GM19238 (cell line): Measurements from ENCODE around the gene ADAM12.
"Not testable (repeated sequence)": the region's sequence is repeated elsewhere in the genome, so short reads cannot be mapped to it uniquely, and the experiment has no call there.

ENCODE experiments used
- DNase-seq: peaks from one replicate; pipeline ENCODE4 v3.0.0; 2011; ENCODE audit warnings: low spot score; ENCODE audit not compliant: insufficient read length

Gene ADAM12

GRCh38 chr10:126407831-126408230 is 19.6 kb upstream of the ADAM12 start:
- no peak for DNase-seq

DNA sequence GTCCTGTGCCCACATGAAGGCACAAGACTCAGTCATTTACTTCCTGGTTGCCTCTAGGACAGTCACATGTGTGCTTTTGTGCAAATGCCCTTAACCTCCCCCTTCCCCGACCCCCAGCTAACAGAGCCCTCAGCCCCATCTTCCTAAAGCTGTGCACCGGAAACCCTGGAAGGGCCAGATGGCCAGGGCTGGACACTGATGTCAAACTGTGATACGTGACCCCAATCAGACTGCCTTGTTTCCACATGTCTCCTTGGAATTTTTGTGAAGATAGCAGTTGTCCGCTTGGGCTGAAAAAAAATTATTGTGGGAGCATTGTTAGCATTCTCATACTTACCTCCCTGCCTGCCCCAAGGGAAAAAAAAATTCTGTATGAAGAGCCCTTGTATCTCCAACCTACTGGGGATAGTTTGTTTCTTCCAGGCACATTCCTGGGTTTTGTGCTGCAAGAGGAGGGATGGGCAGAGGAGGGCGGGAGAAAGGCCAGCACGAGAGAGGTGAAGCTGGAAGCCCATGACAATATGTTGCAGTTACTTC is 17.0 kb upstream of the ADAM12 start:
- DNase-seq = no peak

DNA sequence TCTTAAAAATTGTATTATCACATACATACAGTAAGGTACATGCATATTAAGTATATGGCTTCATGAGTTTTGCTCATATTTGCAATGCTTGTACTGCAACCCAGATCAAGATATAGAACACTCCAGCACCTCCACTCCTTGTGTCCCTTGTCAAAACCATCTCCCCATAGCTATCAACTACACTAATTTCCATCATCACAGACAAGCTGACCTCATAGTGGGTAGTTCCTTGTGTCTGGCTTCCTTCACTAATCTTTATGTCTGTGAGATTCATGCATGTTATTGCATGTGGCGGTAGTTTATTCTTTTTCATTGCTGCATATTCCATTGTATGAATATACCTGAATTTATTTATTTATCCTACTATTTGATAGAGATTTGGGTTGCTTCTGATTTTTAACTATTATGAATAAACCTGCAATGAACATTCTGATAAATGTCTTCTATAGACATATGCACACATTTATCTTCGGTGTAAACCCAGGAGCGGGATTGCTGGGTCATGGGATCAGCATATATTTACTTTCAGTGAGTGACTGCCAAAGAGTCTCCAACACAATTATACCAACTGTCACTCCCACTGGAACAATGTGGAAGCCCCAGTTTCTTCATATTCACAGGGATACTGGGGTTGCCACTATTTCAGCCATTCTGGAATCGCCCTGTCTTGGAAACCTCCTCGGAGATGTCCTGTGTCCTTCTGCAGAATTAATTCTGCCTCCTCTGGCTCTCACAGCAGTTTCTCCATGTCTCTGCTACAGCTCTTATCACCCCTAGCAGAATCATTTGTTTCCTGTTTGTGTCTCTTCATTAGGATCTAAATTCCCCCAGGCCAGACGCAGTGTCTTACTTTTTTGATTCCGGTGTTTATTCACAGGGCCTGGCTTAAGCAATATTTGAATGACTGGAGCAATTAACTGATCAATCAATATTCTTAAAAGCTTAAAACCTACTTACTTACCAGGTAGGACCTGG is 14.7 kb upstream of the ADAM12 start:
- DNase-seq = no peak

DNA sequence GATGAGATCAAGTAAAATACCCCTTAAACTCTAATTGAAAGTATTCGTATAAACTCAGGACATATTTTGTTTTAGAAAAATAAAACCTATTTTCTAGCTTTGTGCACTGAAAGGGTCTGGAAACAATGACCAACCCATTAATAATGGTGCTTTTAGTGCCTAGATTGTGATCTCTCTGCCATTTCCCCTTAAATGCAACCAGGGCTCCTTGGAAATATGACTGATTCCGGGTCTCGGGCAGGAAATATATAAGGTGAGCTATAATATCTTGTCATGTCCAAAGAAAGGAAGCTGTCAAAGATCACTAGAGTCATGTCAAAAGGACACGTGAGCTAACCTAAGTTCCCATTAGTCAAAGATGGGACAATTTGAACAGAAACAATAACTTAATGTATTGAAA is 12.4 kb upstream of the ADAM12 start:
- DNase-seq = no peak

DNA sequence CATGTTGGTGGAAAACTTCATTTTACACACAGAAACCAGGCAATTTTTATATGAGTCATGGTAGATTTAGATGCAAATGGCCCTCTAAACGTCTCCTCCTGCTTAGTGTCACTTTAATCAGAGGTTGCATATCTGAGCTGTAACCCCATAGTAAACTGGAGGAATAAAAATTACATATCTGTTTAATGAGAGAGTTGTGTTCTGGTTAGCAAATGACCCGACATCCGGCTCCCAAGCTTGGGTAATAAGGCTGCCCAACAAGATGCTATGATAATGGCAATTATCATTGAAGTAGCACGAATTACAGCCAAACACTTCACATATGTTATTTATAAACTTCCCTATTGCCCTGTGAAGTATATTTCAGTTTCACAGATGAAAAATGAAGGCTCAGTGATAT is 10.6 kb upstream of the ADAM12 start:
- no peak for DNase-seq

DNA sequence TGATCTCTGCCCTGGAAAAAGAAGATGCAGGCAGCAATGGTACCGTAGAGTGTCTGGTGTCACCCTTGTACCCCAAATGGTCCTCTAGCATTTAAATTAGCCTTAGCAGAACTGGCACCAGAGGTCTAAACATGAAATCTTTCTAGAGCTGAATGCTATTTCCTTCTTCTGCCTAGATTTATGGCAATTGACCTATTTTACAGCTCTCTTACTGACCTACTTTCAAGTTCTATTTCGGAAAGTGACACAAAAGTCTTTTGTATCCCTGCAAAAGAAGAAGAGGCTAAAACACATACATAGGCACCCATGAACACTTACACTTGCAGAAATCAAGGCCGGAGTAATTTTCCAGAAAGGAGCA is 10.1 kb upstream of the ADAM12 start:
- DNase-seq = no peak

DNA sequence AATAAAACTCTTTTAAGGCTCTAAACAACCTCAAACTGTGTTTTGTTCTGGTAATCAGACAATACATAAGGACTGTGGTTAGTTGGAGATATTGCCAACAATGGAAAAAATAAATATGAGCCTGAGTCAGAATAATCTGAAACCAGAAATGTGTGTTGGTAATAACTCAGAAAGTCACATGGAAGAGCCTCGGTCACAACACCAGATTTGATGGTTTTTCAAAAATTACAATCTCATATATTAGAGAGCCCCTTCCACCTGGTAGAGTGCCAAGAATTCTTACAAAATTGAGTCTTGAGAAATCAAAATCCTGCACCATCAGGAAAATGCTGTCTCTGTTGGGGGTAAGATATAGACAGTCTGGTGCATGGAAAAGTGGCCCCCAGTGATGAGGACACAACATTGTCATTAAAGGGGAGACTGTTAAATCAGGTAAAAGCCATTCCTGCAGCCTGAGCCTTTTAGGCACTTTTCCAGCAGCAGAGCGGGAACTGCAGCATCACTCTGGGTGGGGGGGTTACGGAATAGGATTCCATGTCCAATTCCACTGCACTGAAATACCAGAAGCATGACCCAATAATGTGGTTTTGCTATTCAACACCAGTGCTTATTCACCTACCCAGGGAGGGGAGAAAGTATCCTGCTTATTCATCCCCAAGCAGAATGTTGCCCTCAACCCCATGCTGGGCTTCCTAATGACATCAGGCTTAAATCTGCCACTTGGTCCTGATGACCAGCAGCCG is 9.5 kb upstream of the ADAM12 start:
- no peak for DNase-seq

DNA sequence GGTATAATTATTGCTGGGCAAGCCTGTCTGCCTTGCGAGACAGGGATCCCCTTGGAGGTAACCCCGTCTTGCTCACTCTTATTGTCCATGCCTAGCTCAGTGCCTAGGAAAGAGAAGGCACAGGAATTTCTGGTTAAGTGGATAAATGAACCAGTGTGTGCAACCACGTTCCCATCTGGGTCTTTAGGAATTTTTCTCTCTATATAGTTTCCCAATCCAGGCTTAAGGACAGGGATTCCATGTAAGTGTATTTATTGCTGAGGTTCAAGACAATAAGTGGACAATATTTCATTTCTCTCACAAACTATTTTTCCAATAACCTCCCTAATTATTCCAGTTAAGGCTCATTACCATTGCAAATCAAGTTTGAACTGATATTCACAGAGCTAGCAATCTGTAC is 8.9 kb upstream of the ADAM12 start:
- DNase-seq = no peak

GRCh38 chr10:126394948-126395347 is 6.7 kb upstream of the ADAM12 start:
- no peak for DNase-seq

DNA sequence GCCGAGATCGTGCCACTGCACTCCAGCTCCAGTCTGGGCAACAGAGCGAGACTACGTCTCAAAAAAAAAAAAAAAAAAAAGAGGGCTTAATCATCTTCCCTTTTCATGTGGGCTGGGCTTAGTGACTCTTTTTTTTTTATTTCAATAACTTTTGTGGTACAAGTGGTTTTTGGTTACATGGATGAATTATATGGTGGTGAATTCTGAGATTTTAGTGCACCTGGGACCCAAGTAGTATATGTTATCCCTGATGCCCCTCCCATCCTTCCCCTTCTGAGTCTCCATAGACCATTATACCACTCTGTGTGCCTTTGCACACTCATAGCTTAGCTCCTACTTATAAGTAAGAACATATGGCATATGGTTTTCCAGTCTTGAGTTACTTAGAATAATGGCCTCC is 4.8 kb upstream of the ADAM12 start:
- no peak for DNase-seq

GRCh38 chr10:126392469-126392868 is 4.2 kb upstream of the ADAM12 start:
- DNase-seq = no peak

DNA sequence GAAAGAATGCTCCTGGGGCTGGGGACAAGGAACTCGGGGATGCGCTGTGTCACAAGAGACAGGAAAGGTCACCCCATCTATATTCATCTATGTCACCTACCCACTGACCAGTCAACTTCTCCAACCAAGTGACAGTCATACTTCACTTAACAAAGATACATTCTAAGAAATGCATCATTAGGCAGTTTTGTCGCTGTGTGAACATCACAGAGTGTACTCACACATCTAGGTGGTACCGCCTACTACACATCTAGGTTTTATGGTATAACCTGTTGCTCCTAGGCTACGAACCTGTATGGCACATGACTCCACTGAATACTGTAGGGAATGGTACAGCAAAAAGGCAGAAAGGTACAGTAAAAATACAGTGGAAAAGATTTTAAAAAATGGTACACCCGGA is 3.8 kb upstream of the ADAM12 start:
- DNase-seq = no peak

DNA sequence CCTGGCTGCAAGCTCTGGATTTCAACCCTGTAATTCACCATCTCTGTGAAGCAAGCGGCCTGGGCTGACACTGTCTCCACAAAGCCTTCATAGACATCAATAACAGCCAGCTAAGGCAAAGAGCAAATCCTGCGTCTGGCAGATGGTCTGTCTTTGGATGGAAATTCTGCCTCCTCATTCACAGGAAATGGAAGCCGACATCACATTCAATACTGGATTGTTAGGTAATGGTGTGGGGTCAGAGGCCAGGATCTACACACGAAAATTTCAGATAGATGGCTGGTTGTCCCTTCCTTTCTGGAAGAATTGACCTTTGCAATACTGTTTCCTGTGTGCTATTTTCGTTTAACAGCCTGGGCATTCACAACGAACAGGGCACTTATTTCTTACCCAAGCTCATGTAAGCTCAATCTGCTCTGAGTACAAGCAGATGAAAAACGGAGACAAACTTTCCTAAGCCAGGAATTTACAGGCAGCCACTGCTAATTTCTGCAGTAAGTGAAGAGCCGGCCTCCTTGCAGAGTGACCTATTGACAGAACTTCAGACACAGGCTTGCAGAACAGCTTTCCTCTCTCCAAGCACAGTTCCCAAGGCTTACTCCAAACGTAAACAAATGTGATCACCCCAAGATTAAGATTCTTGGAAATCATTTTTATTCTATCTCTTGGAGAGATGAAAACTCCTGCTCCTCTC is 3.1 kb upstream of the ADAM12 start:
- no peak for DNase-seq

- DNase-seq = no peak
Observed at GRCh38 chr10:126390324-126390723, 2.0 kb upstream of the ADAM12 start.

- no peak for DNase-seq
Observed at GRCh38 chr10:126387041-126387921, 996 bp downstream of the ADAM12 start.

- no peak for DNase-seq
Observed at GRCh38 chr10:126384269-126384873, 3.9 kb downstream of the ADAM12 start.

DNA sequence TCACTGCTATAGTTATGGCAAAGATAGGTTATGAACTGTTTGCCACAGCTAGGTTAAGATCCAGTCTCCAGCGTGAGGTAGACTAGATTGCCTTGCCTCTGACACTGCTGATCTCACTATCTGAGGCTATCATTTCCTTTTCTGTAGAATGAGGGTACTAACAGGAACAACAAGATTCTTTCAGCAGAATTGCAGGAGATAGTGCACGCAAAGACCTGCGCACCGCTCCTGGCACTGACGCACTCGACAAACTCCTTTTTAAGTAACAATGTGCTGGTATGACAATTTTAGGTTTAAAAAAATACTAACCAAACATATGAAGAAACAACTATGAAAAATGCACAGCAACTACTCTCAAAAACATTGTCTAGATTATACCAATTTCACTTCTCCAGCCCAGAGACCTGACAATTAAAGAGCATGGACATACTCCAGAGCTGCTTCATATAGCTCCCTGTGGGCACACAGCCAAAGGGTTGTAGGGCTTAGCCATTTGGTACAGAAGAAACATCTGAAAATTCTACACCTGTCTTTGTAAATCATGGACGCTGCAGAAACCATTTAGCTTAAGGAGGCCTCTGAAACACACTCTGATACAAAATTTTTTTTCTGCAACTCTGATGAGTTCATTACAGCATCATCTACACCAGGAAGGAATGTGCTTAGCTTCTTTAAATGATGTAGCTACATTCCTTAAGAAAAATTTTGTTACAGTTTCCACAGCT is 7.8 kb downstream of the ADAM12 start:
- no peak for DNase-seq

DNA sequence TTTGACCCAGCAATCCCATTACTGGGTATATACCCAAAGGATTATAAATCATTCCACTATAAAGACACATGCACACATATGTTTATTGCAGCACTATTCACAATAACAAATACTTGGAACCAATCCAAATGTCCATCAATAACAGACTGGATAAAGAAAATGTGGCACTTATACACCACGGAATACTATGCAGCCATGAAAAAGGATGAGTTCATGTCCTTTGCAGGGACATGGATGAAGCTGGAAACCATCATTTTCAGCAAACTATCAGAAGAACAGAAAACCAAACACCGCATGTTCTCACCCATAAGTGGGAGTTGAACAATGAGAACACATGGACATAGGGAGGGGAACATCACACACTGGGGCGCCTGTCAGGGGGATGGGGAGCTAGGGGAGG is 9.1 kb downstream of the ADAM12 start:
- not testable (repeated sequence) for DNase-seq

DNA sequence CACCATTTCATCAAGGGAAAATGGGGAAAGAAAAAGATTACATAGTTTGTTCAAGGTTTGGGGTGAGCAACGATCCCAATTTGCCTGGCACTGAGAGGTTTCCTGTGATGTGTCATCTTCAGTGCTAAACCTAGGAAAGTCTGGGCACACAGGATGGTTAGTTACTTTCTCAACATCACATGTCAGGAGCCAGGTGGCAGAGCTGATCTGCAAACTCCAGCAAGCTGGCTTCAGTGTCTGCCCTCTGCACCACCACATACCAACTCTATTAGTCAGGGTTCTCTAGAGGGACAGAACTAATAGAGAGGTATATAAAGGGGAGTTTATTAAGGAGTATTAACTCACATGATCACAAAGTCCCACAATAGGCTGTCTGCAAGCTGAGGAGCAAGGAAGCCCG is 11.3 kb downstream of the ADAM12 start:
- no peak for DNase-seq
